ENCODE results near the gene ZNF646.

GRCh38 chr16:31108035-31108793 is 34.0 kb downstream of the ZNF646 start, which contains the start of gene BCKDK:
- TF ChIP-seq POLR2A (IDR thresholded peaks at IDR 0.05), result peak; percentile 20 to 69
- TF ChIP-seq CTCF (IDR thresholded peaks at IDR 0.05), result no peak
